Measurements from ENCODE around the gene VPS26A. TPM values are rescaled to one million over a fixed set of nuclear protein-coding genes. Genes with fewer than 3 reads are reported as not detected.

VPS26A gene
- total RNA-seq, 4 donors from 2014 or later, result 43.9 to 77.6 (median 54.8) TPM

DNA sequence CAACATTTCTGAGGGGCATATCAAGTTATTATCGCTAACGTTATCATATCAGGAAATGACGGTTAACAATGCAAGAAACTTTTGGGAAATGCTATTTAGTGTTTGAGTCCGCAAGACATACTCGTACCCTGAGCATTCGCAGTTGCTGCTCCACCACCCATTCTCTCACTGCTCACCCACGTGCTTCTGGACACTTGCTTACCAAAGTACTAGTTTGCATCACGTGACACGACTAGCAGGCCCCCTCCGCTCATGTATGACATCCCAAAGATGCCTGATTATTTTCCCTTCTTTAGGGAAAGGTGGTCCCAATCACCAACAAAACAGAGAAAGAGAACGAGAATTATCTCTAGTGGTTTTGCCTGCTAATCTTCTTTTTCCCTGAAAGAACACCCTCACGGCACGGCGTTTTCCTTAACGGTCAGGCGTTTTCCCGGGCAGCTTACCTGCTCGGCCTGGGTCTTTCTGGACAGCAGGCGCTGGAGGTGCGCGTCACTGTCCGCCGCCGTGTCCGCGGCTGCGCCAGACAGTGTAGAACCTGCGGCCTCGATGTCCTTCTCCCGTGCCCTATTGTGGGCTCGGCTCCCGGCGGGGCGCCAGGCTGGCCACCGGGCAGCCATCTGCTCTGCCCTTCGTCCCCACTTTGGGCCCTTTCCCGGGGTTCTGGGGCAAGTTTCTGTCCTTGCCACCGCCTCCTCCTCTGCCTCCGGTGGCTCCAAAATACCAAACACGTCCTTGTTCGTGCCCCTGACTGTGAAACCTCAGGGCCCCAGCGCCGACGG lies 56.0 kb downstream of the VPS26A start, which contains the start of gene SUPV3L1:
Gene SUPV3L1, plus strand, starts transcription at position 492 of the 782 bp plus-strand sequence. Its CDS starts 58 bp downstream, at position 550.
- TF ChIP-seq, protein P1, sequence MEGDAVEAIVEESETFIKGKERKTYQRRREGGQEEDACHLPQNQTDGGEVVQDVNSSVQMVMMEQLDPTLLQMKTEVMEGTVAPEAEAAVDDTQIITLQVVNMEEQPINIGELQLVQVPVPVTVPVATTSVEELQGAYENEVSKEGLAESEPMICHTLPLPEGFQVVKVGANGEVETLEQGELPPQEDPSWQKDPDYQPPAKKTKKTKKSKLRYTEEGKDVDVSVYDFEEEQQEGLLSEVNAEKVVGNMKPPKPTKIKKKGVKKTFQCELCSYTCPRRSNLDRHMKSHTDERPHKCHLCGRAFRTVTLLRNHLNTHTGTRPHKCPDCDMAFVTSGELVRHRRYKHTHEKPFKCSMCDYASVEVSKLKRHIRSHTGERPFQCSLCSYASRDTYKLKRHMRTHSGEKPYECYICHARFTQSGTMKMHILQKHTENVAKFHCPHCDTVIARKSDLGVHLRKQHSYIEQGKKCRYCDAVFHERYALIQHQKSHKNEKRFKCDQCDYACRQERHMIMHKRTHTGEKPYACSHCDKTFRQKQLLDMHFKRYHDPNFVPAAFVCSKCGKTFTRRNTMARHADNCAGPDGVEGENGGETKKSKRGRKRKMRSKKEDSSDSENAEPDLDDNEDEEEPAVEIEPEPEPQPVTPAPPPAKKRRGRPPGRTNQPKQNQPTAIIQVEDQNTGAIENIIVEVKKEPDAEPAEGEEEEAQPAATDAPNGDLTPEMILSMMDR (IDR thresholded peaks at IDR 0.05; ENCODE audit: low read depth), result no peak

DNA sequence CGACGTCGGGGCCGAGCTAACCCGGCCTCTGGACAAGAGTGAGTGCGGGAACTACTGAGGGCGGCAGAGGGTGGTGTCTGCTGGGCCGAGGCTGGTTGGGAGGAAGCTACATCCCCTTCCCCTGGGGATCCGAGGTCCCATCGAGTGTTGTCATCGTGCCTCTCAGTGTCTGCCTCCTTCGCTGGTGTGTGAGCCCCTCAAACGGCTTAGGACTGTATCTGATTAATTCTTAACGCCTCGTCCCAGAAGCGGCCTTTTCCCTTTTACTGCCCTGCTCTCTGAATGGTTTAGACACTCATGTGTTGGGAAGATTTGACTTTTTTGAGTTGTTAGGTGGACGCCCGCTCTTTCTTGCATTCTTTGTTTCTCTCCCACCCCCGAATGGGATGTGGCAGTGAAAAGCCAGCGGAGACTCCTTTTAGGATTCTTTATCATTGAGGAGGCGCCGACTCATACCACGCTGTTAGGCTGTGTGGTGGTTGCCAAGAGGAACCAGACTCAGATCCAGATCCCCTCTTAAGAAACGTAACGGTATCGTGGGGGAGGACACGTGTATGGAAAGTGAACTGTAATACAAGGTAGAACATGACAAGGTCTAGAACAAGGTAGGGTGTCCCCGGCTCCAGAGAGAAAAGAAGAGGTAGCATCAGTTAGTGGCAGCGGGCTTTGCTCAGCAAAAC lies 56.7 kb downstream of the VPS26A start:
- TF ChIP-seq, protein P1 (IDR thresholded peaks at IDR 0.05; ENCODE audit: low read depth), result no peak

DNA sequence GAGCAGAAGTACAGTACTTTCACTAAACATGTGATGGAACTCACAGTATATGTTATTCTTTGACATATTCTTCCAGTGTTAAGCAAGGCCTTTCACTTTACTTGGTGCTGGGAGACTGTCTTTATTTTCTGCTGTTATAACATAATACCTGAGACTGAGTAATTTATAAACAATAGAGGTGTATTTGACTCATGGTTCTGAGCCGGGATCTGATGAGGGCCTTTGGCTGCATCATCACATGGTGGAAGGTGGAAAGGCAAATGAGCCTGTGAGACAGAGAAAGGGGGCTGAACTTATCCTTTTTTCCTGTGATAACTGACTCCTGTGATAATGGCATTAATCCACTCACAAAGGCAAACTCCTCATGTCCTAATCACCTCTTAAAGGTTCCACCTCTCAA lies 57.5 kb downstream of the VPS26A start:
- TF ChIP-seq, protein P1 (IDR thresholded peaks at IDR 0.05; ENCODE audit: low read depth), result no peak

DNA sequence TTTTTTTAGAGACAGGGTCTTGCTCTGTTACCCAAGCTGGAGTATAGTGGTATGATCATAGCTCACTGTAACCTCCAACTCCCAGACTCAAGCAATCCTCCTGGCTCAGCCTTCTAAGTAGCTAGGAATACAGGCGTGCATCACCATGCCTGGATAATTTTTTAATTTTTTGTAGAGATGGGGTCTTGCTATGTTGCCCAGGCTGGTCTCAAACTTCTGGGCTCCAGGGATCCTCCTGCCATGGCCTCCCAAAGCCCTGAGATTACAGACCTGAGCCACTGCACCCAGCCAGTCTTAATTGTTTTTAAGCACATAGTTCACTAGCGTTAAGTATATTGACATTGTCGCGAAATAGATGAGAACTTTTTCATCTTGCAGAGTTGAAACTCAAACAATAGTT lies 58.0 kb downstream of the VPS26A start:
- TF ChIP-seq, protein P1 (IDR thresholded peaks at IDR 0.05; ENCODE audit: low read depth), result no peak

DNA sequence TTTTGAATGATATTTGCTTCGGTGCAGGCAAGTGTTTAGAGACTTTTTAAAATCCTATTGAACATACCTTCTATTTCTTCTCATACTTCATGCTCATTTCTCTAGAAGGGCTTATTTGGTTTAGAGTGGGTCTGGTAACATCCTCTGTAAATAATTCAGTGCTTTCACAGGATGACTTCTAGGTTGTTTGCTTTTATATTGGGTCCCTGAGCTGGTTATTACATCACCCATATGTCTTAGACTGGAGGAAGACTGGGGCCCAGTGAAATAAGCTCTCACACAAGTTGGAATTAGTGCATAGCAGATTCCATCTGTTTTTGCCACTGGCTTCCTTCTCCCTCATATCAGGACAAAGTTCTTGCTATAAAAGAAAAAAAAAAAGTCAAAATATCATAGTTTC lies 62.5 kb downstream of the VPS26A start:
- TF ChIP-seq, protein P1 (IDR thresholded peaks at IDR 0.05; ENCODE audit: low read depth), result no peak

DNA sequence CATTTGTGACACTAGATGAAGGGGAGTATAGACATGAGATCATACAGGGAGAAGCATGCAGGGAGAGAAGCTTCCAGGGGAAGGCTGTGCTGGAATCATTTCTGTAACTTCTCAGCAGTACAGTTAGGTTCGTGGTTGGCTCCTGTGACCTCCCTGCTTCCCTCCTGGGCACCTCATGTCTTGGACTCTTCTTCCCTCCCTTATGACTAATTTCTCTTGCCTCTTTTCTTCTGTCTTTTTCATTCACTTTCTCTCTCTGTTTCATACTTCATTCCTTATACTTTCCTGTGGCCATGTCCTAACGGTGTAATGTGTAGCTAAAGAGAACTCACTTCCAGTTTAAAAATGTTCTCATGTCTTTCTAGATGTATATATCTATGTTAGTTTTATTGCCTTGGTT lies 77.1 kb downstream of the VPS26A start:
- TF ChIP-seq, protein P1 (IDR thresholded peaks at IDR 0.05; ENCODE audit: low read depth), result no peak

DNA sequence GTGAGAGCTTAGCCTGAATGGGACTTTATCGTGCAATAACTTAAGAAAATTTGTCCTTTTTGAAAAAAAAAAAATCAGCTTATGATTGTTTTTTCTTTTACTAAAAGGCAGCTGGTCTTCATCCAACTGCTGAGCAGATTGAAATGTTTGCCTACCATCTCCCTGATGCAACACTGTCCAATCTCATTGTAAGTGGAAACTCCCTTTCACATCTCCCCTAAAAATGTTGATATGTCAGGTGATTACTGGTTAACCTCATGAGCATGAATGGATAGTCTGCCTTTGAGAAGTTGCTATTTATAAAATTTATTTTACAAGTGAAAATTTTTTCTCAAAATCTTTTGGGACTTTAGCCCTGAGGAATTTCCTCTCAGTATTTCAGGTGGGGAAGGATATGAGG lies 78.4 kb downstream of the VPS26A start:
- TF ChIP-seq, protein P1 (IDR thresholded peaks at IDR 0.05; ENCODE audit: low read depth), result no peak

All from subcutaneous adipose tissue (tissue), 4 donors.